Amniotic epithelial cell (primary cell): ENCODE results near the gene LRFN2.

Experiments
- DNase-seq: peaks from one replicate; pipeline ENCODE4 v3.0.0-alpha.2; 2010; ENCODE audit warnings: low read depth

The LRFN2 gene

DNA sequence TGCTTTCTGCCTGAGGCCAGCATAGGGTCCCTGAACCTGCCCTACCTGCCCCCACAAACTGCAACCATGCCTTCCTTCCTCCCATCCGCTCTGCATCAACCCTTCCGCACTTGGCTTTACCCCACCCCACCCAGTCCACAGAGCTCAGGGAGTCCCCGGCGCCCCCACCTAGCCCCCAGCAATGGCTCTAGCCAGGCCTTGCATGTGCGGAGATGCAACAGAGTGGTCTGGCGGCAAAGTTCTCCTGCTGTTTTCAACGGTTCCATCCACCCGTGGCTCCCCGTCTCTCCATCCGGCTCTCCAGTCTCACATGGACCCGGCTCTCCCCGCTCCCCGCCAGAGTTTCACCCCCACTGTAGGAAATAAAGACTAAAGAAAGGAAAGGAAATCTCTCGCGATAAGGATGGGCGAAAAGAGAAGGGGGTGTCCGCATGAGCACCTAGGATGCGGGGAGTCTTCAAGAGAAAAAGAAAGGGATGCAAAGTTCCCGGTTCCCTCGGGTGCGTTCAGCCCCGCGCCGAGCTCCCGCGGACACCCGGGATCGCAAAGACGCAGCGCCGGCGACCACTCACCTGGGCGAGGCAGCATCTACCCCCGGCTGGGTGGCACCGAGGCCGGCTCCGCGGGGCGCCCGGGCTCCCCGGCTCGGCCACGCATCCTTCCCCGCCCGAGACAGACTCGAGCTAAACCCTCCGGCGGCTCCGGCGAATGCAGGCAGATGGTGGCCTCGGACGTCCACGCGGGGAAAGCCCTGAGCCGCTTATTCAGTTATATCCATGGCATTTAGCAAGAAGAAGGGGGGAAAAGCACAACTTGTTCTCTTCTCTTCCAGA, 579 bp downstream of the LRFN2 start:
- DNase-seq = no peak

DNA sequence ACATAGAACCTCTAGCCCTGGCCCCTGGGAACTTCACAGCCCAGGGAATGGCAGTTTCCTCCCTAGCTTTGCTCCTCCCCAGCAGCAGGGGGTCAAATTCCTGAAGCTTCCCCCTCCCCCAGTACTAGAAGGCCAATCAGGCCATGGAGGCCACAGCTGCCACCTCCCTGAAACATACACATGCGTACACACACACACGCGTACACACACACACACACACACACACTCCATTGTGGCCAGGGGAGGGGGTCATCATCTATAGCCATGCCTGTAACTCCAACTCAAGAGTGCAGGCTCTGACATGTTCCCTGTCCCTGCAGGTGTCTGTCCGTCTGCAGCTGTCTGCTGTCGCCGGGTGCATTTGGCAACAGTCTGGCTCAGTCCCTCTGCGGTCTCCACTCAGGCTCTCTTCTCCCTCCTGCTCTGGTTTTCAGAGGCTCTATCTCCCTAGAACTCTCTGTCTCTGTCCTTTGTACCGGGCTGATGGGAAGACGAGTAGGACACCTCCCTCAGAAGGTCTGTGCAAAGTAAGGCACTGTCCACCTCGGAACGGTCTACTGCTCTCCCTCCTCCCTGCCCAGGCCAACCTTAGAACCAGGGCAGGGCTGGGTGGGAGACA, 1.4 kb downstream of the LRFN2 start:
- DNase-seq = no peak

DNA sequence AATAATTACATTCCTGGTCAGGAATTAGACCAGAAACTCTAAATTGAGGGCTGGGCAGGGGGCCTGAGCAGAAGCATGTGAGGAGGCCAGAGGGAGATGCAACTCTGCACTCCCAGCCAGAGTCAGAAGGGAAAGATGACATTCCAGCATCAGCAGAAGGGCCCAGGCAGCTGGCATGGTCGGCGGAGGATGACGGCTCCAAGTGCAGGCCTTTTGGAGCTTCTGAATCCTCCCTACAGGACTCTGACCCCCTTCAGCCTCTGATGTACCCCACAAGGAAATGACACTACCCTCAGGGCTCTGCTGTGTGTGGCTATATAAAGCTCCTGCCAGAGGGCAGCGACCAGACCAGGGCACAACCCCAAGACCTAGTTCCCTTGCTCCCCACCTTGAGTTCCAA, 1.9 kb downstream of the LRFN2 start:
- no peak for DNase-seq

DNA sequence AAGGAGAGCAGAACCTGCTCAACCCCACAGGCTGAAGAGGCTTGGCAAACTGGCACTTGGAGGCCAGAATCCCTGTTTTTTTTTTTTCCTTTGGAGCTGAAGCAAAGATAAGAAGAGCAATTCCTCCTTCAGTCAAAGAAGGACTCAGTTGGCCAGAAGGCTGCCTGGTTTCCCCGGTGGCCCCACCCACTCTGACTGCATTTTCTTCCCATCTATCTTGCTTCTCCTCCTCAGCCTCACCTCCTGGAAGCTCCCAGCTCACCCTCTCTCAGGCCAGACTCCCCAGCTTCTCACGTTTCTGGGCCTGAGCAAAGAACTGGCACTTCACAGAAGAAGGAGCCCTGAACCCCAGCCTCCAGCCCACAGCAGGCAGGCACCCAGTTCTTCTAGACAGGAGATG, 2.4 kb downstream of the LRFN2 start:
- no peak for DNase-seq

DNA sequence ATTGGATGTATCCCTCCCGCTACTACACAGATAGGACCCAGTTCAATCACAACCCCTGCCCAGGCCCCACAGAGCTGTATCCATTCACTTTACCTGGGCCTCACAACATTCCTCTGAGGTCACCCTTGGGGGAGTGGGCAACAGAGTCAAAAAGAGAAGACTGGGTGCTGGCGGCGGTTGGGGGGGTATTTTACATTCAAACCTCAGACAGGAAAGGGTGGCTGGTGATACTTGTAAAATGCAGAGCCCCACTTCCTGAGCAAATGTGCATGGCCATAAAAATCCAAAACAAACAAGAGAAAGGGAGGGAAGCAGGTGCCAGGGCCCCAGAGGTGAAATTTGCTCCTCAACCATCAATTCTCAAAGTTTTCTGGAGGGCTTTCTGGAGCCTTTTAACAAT, 3.5 kb downstream of the LRFN2 start:
- no peak for DNase-seq

DNA sequence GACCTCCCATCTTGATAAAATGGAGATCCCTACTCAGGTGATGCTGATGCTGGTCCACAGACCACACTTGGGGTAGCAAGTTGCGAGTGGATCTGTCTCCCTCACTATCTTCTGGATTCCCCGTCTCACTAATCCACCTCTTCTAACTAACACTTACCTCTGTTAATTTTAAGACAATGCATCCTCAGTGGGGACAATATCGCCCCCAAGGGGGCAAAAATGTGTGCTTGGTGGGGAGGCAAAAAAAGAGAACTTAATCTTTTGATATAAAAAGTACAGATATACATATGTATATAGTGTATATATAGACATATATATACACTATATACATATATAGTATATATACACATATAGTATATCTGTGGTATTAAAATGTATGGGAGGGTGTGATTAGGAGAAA, 4.3 kb downstream of the LRFN2 start:
- no peak for DNase-seq

DNA sequence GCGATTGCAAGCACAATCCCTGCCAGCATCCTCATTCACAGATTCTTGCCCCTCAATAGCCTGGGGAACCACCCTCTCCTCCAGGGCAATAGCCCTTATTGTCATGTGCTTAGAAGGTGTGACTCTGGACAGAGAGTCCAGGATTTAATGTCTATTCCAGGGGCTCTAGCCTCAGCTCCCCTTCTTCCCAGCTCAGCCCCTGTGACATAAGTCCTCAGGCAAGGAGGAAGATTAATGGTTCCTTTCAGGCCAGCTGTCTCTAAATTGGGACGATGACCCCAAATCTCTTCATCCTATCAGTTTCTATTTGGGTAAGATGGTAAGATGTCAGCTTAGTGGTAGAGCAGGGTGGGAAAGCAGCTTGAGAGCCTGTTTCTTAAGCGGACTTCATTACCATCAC, 8.1 kb downstream of the LRFN2 start:
- DNase-seq = no peak

DNA sequence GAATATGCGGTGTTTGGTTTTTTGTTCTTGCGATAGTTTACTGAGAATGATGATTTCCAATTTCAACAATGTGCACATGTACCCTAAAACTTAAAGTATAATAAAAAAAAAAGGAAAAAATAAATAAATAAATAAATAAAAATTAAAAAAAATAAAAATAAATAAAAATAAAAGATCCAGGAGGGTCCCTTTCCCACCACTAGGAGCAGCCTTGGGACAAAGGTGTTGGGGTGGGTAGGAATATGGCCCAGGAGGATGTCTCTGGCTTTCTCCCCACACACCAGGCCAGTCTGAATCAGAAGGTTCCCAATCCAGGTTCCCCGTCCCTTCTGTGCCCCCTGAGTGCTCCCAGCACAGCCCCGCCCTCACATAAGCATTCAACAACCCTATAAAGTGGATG, 9.5 kb downstream of the LRFN2 start:
- no peak for DNase-seq

DNA sequence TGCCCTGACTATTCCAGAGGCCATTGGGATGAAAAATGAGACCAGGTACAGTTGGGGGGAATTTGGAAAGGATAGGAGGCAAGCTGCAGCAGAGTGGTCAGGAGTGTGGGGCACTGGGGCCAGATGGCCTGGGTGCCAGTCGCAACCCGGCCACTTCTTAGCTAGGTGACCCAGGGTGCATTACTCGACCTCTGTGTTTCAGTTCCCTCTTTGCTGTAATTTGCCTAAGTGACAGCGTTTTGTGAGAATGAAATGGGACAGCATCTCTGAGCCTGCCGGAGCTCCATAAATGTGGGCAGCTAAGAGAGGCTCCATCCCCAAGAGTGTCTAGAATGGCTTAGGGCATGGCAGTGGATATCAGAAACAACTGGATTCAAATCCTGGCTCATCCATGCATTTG, 13.9 kb downstream of the LRFN2 start:
- DNase-seq = no peak

DNA sequence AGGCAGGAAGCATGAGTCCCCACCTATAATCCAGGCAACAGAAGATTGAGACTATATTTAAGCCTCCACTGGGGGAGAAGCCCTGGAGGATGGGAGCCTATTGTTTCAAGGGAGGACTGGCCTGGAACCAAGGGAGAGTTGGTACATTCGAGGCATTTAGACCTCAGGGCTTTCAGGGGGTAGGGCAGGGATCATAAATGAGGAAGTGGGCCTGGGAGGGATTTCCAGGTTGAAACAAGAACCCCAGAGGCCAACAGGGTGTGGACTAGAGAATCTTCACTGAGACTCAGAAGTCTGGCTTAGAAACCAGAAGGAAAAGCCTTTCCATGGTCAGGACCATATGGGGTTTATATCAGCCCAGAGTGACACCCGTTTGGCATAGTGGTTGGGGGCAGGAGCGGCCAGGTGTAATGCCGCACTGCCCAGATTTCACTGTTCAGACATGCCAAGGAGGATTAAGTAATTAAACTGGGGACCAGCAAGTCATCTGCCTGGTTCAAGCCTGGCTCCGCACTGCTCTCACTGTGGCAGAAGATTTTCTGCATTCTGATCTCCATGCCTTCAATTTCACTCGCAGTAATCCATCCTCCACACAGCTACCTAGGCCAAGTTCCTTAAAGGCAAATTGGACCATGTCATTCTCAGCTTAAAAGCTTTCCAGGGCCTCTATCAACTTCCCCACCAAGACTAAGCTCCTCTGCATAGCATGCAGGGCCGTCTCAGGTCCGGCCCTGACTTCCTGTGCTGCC, 17.8 kb downstream of the LRFN2 start:
- no peak for DNase-seq

DNA sequence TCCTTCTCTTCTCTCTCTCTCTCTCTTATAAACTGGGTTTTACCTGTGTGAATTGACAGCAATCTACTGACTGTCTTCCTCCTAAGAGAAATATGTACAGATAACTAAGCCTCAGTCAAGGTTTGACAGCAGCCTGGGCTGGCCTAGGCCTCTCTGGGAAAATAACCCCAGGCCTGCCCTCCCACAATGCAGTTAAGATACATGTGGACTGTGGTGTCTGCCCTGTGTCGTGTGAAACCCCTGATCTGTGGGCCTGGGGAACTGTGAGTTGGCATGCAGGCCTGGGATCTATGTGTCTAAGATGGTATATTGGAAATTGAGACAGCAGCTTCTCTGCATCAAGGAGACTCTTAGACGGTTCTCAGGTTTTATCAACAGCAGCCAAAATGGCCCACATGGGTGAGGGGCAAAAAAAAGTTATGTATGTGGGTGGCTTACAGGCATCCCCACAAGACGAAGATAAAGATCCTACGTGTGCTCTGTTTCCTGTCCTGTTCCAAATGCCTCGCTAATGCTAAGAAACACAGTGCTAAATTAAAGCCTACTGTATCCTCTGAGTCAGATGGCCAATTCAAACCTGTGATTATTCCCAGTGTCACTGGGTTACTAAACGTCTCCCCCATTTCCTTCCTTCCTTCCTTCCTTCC, 19.0 kb downstream of the LRFN2 start:
- DNase-seq = no peak

DNA sequence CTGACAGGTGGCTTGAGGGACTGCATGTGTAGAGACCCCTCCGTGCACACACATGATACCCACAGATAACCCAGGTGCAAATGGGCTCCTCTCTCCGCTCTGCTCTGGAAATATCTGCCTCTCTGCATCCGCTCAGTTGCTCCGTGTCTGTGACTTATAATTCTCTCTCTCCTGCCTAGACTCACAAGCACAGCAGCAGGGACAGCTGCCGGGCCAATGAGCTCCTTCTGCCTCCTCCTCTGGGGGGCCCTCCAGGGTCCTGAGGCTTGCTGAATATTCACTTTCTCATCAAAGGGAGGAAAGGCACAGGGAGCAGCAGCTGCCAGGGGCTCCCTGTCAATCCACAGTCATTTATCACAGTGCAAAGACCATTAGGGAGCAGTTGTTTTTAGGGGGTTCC, 24.1 kb downstream of the LRFN2 start:
- DNase-seq = no peak

DNA sequence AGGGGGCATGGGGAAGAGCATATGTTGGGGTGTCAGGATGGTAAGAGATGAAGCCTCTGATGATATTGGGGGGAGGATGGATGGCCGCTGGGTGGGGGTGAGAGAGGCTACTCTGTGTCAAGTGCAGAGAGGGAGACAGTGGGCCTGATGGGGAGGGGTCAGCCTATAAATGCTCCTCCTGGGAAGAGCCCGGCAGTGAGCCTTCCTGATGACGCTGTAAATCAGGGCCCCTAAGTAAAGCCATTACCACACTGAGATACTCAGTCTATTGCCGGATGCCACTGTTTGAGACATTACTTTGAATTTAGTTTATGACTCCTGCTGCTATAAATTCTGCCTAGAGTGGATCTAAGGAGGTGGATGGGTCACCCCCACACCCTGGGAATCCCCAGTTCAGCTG, 28.1 kb downstream of the LRFN2 start:
- DNase-seq = no peak

DNA sequence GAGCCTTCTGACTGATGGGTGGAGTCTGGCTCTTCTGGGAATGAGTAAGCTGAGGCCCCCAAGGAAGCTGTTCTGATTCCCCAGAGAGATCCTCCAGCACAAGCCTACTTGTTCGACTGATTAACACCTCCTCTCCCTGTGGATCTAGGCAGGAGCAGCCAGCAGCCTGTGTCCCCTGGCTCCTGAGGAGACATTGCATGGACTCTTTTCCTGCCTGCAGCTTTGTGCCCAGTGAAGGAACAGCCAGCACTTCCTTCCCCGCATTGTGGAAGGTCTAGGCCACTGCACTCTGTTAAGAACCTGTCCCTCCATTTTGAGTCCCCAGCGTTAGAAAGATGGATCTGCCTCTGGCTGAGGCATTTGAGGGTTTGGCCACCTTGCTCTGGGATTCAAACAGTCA, 29.1 kb downstream of the LRFN2 start:
- no peak for DNase-seq

DNA sequence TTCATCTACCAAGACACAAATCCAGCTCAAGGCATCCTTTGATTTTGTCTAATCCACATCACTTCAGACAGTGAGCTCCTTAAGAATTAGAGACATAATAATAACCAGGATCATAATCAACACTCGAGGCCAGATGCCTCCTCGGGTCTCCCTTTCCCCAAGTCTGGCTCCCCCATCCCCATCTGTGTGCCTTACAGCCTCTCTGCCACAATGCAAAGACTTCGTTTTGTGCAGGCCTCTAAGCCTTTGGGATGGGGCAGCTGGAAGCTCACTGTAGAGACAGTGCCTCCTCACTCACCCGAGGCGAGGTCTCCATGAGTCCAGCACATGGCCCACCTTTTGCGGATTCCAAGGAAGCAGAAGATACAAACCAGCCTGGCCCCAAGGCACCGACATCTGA, 30.3 kb downstream of the LRFN2 start:
- DNase-seq = no peak

DNA sequence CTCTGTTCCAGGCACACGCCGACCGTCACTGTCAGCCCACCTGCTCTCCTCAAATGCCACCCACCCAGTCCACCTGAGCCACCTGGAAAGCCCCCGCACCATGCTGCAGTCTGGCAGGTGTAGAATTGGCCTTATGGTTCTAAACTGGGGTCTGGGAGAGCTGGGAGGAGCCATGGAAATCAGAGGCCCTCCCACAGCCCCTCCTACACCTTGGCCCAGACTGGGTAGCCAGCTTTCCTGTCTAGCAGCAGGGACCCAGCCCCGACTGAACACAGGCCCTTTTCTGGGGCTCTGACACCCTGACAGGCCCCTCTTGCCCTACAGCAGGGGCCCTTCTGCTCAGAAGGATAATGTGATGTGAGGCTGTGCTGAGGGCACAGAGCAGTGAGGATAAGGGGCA, 31.1 kb downstream of the LRFN2 start:
- DNase-seq = no peak

DNA sequence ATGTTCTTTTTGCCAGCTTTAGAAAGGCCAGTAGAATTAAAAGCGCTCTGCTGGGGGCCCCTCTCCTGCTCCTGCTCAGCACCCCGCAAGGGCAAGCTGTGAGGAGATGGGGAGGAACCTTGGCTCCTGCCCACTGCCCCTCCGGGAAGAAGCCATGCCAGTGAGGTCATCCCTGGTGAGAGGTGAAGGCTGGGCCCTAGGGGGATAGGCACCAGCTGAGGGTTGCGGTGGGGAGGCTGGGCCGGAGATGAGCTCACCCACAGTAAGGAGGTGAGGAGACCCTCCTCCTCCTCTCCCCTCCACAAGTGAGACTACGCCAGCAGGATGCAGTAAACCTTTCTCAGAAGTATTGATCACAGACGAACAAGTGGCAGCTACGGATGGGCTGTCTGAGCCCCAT, 32.1 kb downstream of the LRFN2 start:
- no peak for DNase-seq

DNA sequence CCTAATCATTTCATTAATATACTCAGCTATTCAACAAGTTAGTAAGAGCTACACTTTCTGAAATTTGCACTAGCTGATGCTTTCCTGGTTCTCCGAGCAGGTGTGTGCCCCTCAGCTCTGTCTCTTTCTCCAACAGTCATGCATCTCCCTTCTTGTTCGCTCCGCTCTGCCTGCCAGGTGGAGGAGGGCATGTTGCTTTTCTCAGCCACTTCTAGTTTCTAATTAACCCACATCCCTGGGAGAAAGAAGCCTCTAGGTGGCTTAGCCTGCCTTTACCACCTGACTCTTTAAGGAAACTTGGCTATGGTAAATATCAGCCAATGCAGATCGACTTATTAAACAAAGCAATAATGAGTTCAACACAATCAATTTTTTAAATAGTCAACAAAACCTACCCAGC, 34.2 kb downstream of the LRFN2 start:
- no peak for DNase-seq

DNA sequence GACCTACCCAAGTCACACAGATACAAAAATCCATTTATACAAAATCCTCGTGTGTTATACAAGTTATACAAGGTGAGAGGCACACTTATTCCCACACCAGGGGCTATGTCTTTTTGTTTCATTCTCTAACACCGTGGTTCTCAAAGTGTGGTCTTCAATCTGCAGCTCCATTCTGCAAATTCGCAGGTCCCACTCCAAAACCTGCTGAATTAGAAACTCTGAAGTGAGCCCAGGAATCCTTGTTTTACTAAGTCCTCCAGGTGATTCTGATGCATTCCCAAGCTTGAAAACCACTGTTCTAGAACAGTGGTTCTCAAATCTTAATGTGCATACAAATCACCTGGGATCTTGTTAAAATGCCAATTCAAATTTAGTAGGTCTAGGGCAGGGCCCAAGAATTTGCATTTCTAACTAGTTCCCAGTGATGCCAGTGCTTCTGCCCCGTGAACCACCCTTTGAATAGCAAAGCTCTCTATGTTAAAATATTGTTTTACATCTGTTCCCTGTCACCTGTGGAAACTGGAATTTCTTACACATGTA, 35.1 kb downstream of the LRFN2 start:
- no peak for DNase-seq

DNA sequence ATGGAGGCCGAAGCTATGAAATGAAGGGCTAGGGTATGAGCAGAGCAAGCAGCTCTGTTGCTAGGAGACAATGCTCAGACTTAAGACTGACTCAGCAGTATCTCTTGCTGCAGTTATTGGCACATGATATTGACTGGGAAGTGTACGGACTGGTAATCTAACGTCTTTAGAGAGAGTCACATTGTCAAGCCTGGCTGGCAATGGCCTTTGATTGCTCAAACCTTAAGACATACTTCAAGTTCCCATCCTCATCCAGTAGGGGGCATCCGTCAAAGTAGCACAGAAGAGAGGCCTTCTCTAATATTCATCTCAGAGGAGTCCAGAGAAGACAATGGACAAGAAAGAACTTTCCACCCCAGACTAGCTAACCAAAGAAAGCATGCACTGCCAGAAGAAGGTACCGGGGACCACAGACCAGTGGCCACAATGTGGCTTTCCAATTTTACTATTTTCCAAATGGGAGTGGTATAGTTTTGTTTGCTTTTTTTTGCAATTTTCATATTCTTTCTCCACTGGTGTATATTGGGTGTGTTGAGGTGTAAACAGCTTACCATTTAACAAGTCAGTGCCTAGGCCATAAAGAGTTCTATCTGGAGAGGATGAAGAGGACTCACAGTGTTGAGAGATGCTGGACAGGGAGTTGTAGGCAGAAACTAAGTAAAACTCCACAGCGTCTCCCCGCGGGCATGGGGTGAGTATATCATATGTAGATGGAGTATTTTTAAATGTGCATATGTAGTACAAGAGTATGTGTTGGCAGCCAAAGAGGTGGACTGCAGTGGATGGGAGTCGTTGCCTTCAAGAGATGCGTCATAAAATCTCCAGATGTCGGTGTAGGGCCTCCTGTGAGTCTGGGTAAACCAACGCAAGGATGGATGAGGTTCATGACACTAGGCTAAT, 36.7 kb downstream of the LRFN2 start:
- peak; percentile 35 for DNase-seq

DNA sequence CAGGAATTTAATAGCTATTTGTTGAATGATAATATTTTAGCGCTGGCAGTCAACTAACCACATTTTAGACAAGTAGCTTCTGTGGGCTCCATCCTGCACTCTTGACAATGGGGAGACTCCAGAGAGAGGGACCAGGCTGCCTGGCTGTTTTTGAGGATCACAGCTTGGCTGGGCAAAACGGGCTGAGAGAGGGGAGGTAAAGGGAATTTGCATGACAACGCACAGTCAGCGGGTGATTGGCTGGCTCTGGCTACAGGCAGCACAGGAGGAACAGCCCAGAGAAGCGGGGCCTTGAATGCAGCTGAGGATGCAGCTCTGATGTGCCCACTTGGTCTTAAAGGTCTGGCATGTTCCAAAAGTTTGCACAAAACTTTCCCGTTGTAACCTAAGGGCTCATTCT, 41.2 kb downstream of the LRFN2 start:
- no peak for DNase-seq
